ENCODE measurements around the gene LRRFIP2.

- TF ChIP-seq CTCF (conservative IDR thresholded peaks at IDR 0.05 in 1 of 2, IDR thresholded peaks at IDR 0.05 in 1 of 2; ENCODE audit: low read depth in 1 of 2, low read length in 2 of 2) (no peak), EZH2 (IDR thresholded peaks at IDR 0.05; ENCODE audit: low read length, missing control alignments) (no peak)
Observed at GRCh38 chr3:37068031-37068430, 106.4 kb downstream of the LRRFIP2 start.

Measured in fibroblast of lung (primary cell).